CD14-positive monocyte (primary cell): ENCODE measurements around the gene ZSWIM3. TPM values are rescaled to one million over a fixed set of nuclear protein-coding genes. Genes with fewer than 3 reads are reported as not detected.

ENCODE experiments used
- DNase-seq, 3 donors: peaks; one replicate each; pipeline ENCODE4 v3.0.0-alpha.2; 2011 to 2022
- H2AFZ ChIP-seq: 2 replicates; pipeline ENCODE4 v1.6.0; 2012; ENCODE audit warnings: mild to moderate bottlenecking, low read depth, low read length, inconsistent platforms; ENCODE audit not compliant: insufficient read depth, poor library complexity, severe bottlenecking
- H3K27ac ChIP-seq, 2 donors: 1 replicate in 1 of 2; 2 replicates in 1 of 2; pipeline ENCODE4 v1.5.1; 2012 to 2013; ENCODE audit warnings: low read length in 2 of 2, control low read depth in 1 of 2, inconsistent platforms in 1 of 2, low read depth in 1 of 2, mild to moderate bottlenecking in 1 of 2
- H3K27me3 ChIP-seq, 2 donors: one replicate each; pipeline versions ENCODE4 v1.6.0 to v1.6.1; 2011 to 2013; ENCODE audit warnings: low read length in 2 of 2; ENCODE audit not compliant: control insufficient read depth in 2 of 2, insufficient read depth in 2 of 2
- H3K36me3 ChIP-seq, 2 donors: replicated peaks in 1 of 2; 1 replicate in 1 of 2; 2 replicates in 1 of 2; pipeline versions ENCODE4 v1.5.1 to v1.6.1; 2012 to 2013; ENCODE audit warnings: low read length in 2 of 2, control low read depth in 1 of 2, inconsistent platforms in 1 of 2, mild to moderate bottlenecking in 1 of 2; ENCODE audit not compliant: insufficient read depth in 2 of 2, control insufficient read depth in 1 of 2
- H3K4me1 ChIP-seq, 2 donors: 1 replicate in 1 of 2; 2 replicates in 1 of 2; pipeline versions ENCODE4 v1.5.1 to v1.6.1; 2012 to 2013; ENCODE audit warnings: low read length in 2 of 2, control low read depth in 1 of 2, inconsistent platforms in 1 of 2, mild to moderate bottlenecking in 1 of 2, moderate library complexity in 1 of 2; ENCODE audit not compliant: insufficient read depth in 2 of 2, control insufficient read depth in 1 of 2
- H3K4me2 ChIP-seq: replicated peaks from 2 replicates; pipeline ENCODE3; 2012; ENCODE audit warnings: low read length, moderate library complexity, mild to moderate bottlenecking; ENCODE audit not compliant: poor library complexity, severe bottlenecking; ENCODE audit errors: extremely low read depth
- H3K4me3 ChIP-seq, 3 experiments: fragments of 200-600 bp in 1 of 3; sonication (generic) in 1 of 3; replicated peaks in 1 of 3; 1 replicate in 2 of 3; 2 replicates in 1 of 3; pipeline ENCODE4 v1.5.1; 2011 to 2013; ENCODE audit warnings: low read length in 3 of 3, mild to moderate bottlenecking in 3 of 3, control low read depth in 2 of 3, low read depth in 2 of 3, inconsistent platforms in 1 of 3, moderate library complexity in 1 of 3
- H3K79me2 ChIP-seq: 2 replicates; pipeline ENCODE4 v1.6.0; 2012; ENCODE audit warnings: mild to moderate bottlenecking, control low read depth, inconsistent platforms, low read length, moderate library complexity; ENCODE audit not compliant: insufficient read depth
- H3K9ac ChIP-seq: 2 replicates; pipeline ENCODE4 v1.6.0; 2017; ENCODE audit warnings: low read length, mild to moderate bottlenecking; ENCODE audit not compliant: insufficient read depth, poor library complexity, severe bottlenecking
- H3K9me3 ChIP-seq, 2 donors: replicated peaks in 1 of 2; 1 replicate in 1 of 2; 2 replicates in 1 of 2; pipeline versions ENCODE4 v1.5.1 to v1.6.1; 2012 to 2013; ENCODE audit warnings: low read length in 2 of 2, control low read depth in 1 of 2; ENCODE audit not compliant: control insufficient read depth in 1 of 2, insufficient read depth in 1 of 2
- H4K20me1 ChIP-seq: 2 replicates; pipeline ENCODE4 v1.6.0; 2012; ENCODE audit warnings: mild to moderate bottlenecking, low read length, control low read depth, moderate library complexity; ENCODE audit not compliant: insufficient read depth
- H3K27ac Mint-ChIP-seq, 7 donors: one replicate each; pipeline ENCODE4 v1.8.0; 2020; ENCODE audit warnings: mild to moderate bottlenecking in 7 of 7, mixed read lengths in 7 of 7, moderate library complexity in 6 of 7, inconsistent platforms in 2 of 7
- H3K27me3 Mint-ChIP-seq, 3 donors: one replicate each; pipeline ENCODE4 v1.8.0; 2021 to 2022; ENCODE audit warnings: low read depth in 3 of 3, mild to moderate bottlenecking in 3 of 3, mixed read lengths in 3 of 3, moderate library complexity in 3 of 3, inconsistent platforms in 1 of 3
- H3K36me3 Mint-ChIP-seq, 2 donors: one replicate each; pipeline ENCODE4 v1.8.0; 2020; ENCODE audit warnings: mixed read lengths in 2 of 2, inconsistent platforms in 1 of 2, mild to moderate bottlenecking in 1 of 2
- H3K4me1 Mint-ChIP-seq: one replicate; pipeline ENCODE4 v1.8.0; 2020; ENCODE audit warnings: mild to moderate bottlenecking, mixed read lengths
- H3K4me3 Mint-ChIP-seq, 2 donors: one replicate each; pipeline ENCODE4 v1.8.0; 2020; ENCODE audit warnings: mild to moderate bottlenecking in 2 of 2, mixed read lengths in 2 of 2, moderate library complexity in 1 of 2
- H3K9me3 Mint-ChIP-seq, 7 donors: one replicate each; pipeline ENCODE4 v1.8.0; 2020 to 2022; ENCODE audit warnings: mixed read lengths in 7 of 7, mild to moderate bottlenecking in 6 of 7, moderate library complexity in 6 of 7, inconsistent platforms in 2 of 7
- CTCF ChIP-seq: fragments of 200-600 bp; IDR thresholded peaks from one replicate; pipeline ENCODE4 v1.8.0; 2022; ENCODE audit warnings: antibody characterized with exemption, mild to moderate bottlenecking
- WGBS: methylation state at CpG from one replicate; pipeline ENCODE4 v1.1.5; 2013; ENCODE audit warnings: missing lambda C conversion rate; ENCODE audit not compliant: insufficient coverage; 5-methylcytosine and 5-hydroxymethylcytosine counted together
- intact Hi-C, 2 donors: fragments of 100-400 bp; cut with micrococcal nuclease; formaldehyde crosslinking; loops; one replicate each; pipeline versions ENCODE4 v1.15.0 to v1.15.1; 2023
- polyA plus RNA-seq, 3 donors: library from polyadenylated mRNA; depleted of rRNA in 1 of 3; unstranded in 2 of 3; stranded (reverse) in 1 of 3; fragments of 300-500 nt in 2 of 3; fragments of >200 nt in 1 of 3; fragmentation: Illumina TruSeq in 2 of 3; gene quantifications; 1 replicate in 2 of 3; 2 replicates in 1 of 3; pipeline ENCODE4 v1.2.3, GENCODE V29; 2012 to 2021

ZSWIM3 gene
- polyA plus RNA-seq, 3 donors = 0.29 to 1.5 (median 0.64) TPM

- Mint-ChIP-seq H3K4me3 (no peak overlapping the region), H3K4me1 (peaks cover 15% of the 10 kb centered on the region), H3K27me3 (peaks cover 0 to 2% (median 1%) of the 10 kb centered on the region in 3 donors), H3K27ac (peak overlapping the region in 2 of 7 donors; percentile 10 to 65), H3K9me3 (no peaks in the 10 kb centered on the region), H3K36me3 (peaks cover 51 to 83% of the 10 kb centered on the region in 2 donors)
- H3K27ac ChIP-seq = no peak overlapping the region
- no peaks in the 10 kb centered on the region for H3K9me3 ChIP-seq
- no peak for TF ChIP-seq CTCF
- H3K79me2 ChIP-seq = peaks cover 39% of the 10 kb centered on the region
- peaks cover 25% of the 10 kb centered on the region for H4K20me1 ChIP-seq
- no peak for DNase-seq
- no peak overlapping the region for H3K4me2 ChIP-seq
- H3K4me1 ChIP-seq = peaks cover 8 to 9% of the 10 kb centered on the region in 2 donors
- peaks cover 55 to 77% of the 10 kb centered on the region in 2 donors for H3K36me3 ChIP-seq
- no peak overlapping the region for H2AFZ ChIP-seq
- H3K4me3 ChIP-seq = no peak overlapping the region
- H3K9ac ChIP-seq = no peak overlapping the region
- no peaks in the 10 kb centered on the region for H3K27me3 ChIP-seq
- intact Hi-C loops = no loop called here
These were observed 5.9 kb upstream of the ZSWIM3 start for GRCh38 chr20:45851501-45851900.

GRCh38 chr20:45852326-45852725 is 5.1 kb upstream of the ZSWIM3 start:
- Histone ChIP-seq H3K36me3 (peaks cover 49 to 70% of the 10 kb centered on the region in 2 donors), H4K20me1 (peaks cover 19% of the 10 kb centered on the region), H3K4me1 (peaks cover 13 to 15% of the 10 kb centered on the region in 2 donors), H3K27me3 (no peaks in the 10 kb centered on the region), H3K4me2 (no peak overlapping the region), H3K4me3 (no peak overlapping the region), H2AFZ (no peak overlapping the region), H3K79me2 (peaks cover 47% of the 10 kb centered on the region), H3K27ac (no peak overlapping the region), H3K9ac (no peak overlapping the region), H3K9me3 (no peaks in the 10 kb centered on the region)
- H3K9me3 Mint-ChIP-seq = no peaks in the 10 kb centered on the region
- WGBS = no CpG with 5 or more reads among the region's 6 CpGs
- intact Hi-C loops = no loop called here
- H3K36me3 Mint-ChIP-seq = peaks cover 50 to 76% of the 10 kb centered on the region in 2 donors
- peaks cover 0 to 2% (median 1%) of the 10 kb centered on the region in 3 donors for H3K27me3 Mint-ChIP-seq
- no peak overlapping the region for H3K27ac Mint-ChIP-seq
- H3K4me1 Mint-ChIP-seq = peaks cover 18% of the 10 kb centered on the region
- H3K4me3 Mint-ChIP-seq = no peak overlapping the region
- no peak for TF ChIP-seq CTCF
- DNase-seq = no peak
